Activated naive CD4-positive, alpha-beta T cell treated with anti-CD3 and anti-CD28 coated beads, Interleukin-2, amount 50 U/mL, for 72 hours (primary cell): ENCODE data around the gene ITPR2. TPM values are rescaled to one million over a fixed set of nuclear protein-coding genes. Genes with fewer than 3 reads are reported as not detected.
"Not testable (repeated sequence)": the region's sequence is repeated elsewhere in the genome, so short reads cannot be mapped to it uniquely, and the experiment has no call there.

ENCODE experiments used
- ATAC-seq, 2 donors: fragments of 150-1000 bp; cut with Tn5 transposase; 2 replicates each; pipeline ENCODE4 v1.10.0; 2021; ENCODE audit warnings: mild to moderate bottlenecking in 2 of 2, moderate library complexity in 2 of 2
- DNase-seq, 2 donors: peaks; one replicate each; pipeline ENCODE4 v3.0.0; 2021 to 2022; ENCODE audit warnings: low spot score in 2 of 2
- H3K27ac Mint-ChIP-seq, 2 donors: one replicate each; pipeline ENCODE4 v1.8.0; 2022; ENCODE audit warnings: mild to moderate bottlenecking in 2 of 2, mixed read lengths in 2 of 2
- H3K36me3 Mint-ChIP-seq, 2 donors: one replicate each; pipeline ENCODE4 v1.8.0; 2022; ENCODE audit warnings: mixed read lengths in 2 of 2
- H3K9me3 Mint-ChIP-seq, 2 donors: one replicate each; pipeline ENCODE4 v1.8.0; 2022; ENCODE audit warnings: mixed read lengths in 2 of 2
- total RNA-seq, 2 donors: library from RNA; stranded (reverse); gene quantifications; one replicate each; pipeline ENCODE4 v1.2.3, GENCODE V29; 2022

The ITPR2 gene
- total RNA-seq, 2 donors from 2014 or later = 44.6 to 46.1 TPM

DNA sequence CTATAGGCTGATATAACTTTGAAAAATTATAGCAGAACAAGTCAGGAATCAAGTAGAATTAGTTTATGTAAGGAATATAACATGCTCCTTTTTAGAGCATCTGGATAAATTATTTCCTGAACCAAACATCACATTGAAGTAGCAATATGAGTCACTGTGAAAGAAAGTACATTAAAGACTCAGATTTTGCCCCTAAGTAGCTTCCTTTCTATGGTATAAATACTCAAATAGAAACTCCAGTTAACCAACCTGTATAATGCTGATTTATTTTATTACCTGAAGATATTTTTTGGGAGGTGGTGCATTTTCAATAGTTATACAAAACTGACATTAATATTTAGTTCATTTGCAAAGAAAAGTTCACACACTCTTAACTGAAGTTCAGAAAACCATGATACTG, 312.1 kb downstream of the ITPR2 start:
- no peak overlapping the region for H3K27ac Mint-ChIP-seq
- peaks cover 18 to 22% of the 10 kb centered on the region in 2 donors for H3K36me3 Mint-ChIP-seq
- peaks cover 5 to 14% of the 10 kb centered on the region in 2 donors for H3K9me3 Mint-ChIP-seq
- ATAC-seq (peak in 1 of 2 donors; percentile 77), DNase-seq (no peak)

DNA sequence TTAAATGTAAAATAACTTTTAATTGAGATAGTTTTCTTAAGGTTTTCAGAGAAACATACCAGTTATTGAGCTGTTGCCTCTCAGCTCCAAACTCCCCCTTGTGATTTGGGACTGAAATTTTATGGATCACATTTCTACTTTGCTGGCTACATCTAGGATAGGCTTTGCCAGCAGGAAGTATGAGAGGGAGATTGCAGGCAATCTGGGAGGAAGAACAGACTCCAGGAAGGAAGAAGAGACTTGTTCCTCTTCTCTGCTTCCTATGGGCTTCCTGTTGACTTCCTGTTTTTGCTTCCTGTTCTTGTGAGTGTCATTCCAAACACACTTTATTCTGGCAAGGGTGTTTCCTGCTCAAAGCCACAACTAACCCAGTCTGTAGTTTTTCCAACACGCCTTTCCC, 312.9 kb downstream of the ITPR2 start:
- DNase-seq (no peak), ATAC-seq (no peak)
- peaks cover 0 to 9% of the 10 kb centered on the region in 2 donors for H3K9me3 Mint-ChIP-seq
- peaks cover 10 to 14% of the 10 kb centered on the region in 2 donors for H3K36me3 Mint-ChIP-seq
- no peak overlapping the region for H3K27ac Mint-ChIP-seq

DNA sequence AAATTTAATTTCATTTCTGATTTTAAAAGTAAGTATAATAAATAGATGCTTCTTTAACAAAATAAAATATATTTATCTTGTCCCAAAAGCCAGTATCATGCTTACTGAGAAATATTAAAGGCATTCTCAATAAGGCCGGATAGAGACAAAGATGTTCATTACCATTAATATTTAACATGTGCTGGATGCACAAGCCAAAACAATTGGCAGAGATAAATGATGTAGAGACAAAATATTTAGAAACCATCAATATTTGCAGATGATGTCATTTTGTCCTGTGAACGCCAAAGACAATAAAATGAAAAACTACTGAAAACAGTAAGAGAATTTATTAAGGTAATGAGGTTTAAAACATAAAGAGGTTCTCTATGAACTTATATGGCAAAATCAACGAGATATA, 313.5 kb downstream of the ITPR2 start:
- DNase-seq = no peak
- no peak for ATAC-seq
- Mint-ChIP-seq H3K36me3 (peaks cover 10 to 13% of the 10 kb centered on the region in 2 donors), H3K27ac (no peak overlapping the region), H3K9me3 (peaks cover 0 to 9% of the 10 kb centered on the region in 2 donors)

DNA sequence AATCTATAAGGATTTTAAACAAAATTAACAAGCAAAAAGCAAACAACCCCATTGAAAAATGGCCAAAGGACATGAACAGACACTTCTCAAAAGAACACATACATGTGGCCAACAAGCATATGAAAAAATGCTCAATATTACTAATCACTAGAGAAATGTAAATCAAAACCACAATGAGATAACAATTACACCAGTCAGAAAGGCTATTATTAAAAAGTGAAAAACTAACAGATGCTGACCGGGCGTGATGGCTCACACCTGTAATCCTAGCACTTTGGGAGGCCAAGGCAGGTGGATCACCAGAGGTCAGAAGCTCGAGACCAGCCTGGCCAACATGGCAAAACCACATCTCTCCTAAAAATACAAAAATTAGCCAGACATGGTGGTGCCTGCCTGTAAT, 315.7 kb downstream of the ITPR2 start:
- H3K27ac Mint-ChIP-seq, H3K9me3 Mint-ChIP-seq, ATAC-seq, DNase-seq, H3K36me3 Mint-ChIP-seq: not testable (repeated sequence)

DNA sequence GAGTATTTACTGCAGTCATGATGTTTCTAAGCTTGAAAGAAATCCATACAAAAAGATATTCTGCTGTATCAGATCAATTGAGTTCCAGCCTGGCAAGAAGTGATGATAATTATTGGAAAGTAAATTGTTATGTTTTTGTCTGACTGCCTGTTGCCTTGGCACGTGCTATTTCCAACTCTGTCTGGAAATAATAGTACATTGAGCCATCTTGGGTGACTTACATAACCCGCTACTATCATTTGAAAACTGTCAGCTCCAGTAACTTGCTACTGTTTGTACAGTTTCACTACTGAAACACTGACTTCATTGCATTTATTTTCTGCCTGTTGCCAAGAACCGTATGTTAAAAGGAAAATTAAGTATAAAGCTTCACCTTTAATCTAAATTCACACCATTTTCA, 318.6 kb downstream of the ITPR2 start:
- Mint-ChIP-seq H3K27ac (no peak overlapping the region), H3K9me3 (no peaks in the 10 kb centered on the region), H3K36me3 (peaks cover 0 to 6% of the 10 kb centered on the region in 2 donors)
- DNase-seq (no peak), ATAC-seq (peak in 1 of 2 donors; percentile 53)

DNA sequence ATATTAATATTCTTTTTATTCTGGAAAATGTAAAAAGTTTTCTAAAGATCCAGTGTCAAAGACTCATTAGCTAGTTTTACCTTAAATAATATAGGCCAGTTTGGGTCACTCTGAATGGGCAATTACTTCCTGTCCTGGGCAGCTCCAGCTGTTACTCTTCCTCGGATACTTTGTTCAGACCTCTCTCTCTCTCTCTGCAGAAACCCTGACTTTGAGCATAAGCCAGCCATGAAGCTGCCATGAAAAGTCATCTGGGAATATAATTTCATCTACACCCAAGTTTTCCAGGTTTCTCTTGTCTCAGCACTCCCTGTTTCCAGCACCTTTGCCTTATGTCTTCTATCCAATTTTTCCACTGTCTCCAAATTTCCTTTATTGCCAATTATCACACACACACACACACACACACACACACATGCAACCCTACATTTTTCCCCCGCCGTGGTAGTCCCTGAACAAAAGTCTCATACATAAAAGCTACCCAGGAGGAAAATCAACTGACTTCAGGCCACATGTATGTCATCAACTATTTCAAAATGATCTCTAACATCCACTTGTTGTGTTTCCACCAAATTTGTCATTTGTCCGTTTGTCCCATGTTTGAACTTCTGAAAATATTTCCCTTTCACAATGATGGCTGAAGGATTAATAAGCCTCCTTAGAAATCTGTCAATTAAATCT, 319.5 kb downstream of the ITPR2 start:
- no peaks in the 10 kb centered on the region for H3K9me3 Mint-ChIP-seq
- ATAC-seq = no peak
- peaks cover 0 to 6% of the 10 kb centered on the region in 2 donors for H3K36me3 Mint-ChIP-seq
- H3K27ac Mint-ChIP-seq = no peak overlapping the region
- no peak for DNase-seq

DNA sequence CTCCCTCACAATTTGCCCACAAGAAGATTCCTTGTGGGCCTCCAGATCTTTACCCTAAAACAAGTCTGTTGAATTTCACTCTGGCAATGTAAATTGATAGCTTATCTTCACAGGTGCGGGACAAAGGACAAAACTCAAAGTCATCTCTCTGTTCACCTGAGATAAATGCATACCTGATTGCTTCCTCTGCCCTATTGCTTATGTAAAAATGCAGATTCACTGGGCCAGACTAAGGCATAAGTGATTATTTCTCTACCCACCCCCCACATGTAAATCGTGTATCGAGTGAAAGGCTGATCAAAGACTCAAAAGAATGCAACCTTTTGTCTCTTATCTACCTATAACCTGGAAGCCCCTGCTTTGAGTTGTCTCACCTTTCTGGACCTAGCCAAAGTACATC, 320.8 kb downstream of the ITPR2 start:
- ATAC-seq (no peak), DNase-seq (no peak)
- Mint-ChIP-seq H3K36me3 (no peaks in the 10 kb centered on the region), H3K27ac (no peak overlapping the region), H3K9me3 (no peaks in the 10 kb centered on the region)

DNA sequence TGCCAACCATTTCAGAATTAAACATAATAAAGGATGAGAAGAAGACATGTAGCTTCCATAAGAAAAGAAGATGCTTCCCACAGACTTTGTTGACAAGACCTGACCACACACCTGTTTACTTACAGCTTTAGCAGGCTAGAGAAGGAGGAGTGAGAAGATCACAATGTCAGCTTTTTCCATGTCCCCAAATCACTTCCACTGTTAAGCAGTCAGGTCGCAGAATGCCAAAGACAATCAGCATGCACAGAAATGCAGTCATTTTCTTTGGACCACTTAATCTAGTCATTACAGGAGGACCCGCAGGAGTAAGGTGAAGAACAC, 322.7 kb downstream of the ITPR2 start:
- Mint-ChIP-seq H3K27ac (no peak overlapping the region), H3K9me3 (no peaks in the 10 kb centered on the region), H3K36me3 (peaks cover 0 to 2% of the 10 kb centered on the region in 2 donors)
- DNase-seq = no peak
- no peak for ATAC-seq

DNA sequence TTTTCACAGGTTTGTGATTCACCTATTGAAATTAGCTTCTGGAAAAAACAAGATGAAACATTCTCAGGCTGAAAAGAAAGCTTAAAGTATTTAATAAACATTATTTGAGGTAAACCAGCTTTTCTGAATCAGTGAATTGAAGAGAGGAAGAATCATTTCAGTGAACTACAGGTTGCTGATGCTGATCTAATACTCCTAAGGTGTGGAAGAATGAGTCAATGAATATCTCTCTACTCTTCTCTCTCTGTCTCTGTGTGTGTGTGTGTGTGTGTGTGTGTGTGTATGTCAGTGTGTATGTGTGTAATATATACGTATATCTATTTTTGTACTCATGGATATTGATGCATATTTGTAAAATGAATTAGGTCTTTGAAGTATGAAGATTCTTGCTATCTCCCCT, 325.4 kb downstream of the ITPR2 start:
- DNase-seq = no peak
- peaks cover 0 to 5% of the 10 kb centered on the region in 2 donors for H3K36me3 Mint-ChIP-seq
- ATAC-seq = no peak
- H3K9me3 Mint-ChIP-seq = no peaks in the 10 kb centered on the region
- H3K27ac Mint-ChIP-seq = no peak overlapping the region

DNA sequence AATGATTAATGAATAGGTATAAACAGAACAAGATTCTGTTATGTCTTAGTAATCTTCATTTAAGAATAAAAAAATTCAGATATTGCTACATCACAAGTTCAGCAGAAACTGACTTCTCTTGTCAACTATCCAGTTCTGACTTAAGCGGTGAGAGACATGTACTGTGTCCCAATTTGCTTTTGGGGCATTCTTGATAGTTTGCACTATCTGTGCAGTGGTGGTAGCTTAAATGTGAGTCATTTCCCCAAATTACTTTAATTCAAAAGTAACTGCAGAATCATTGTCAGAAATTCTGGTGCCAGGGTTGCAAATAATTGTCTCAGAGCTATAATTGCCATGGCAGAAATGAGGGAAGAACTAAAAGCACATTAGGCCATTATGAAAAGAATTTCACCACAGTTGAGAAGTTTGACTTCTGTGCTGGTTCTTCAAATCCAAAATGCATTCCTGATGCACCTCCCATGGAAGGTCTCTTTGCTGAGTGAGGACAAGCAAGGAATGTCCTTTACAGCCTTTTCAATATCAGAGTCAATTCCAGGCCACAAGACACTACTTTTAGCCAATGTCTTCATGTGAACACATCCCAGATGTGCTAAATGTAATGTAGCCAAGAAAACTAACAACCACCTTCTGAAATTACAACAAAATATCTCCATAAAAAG, 332.9 kb downstream of the ITPR2 start:
- Mint-ChIP-seq H3K27ac (no peak overlapping the region), H3K36me3 (peaks cover 0 to under 1% of the 10 kb centered on the region in 2 donors), H3K9me3 (no peaks in the 10 kb centered on the region)
- no peak for ATAC-seq
- no peak for DNase-seq

DNA sequence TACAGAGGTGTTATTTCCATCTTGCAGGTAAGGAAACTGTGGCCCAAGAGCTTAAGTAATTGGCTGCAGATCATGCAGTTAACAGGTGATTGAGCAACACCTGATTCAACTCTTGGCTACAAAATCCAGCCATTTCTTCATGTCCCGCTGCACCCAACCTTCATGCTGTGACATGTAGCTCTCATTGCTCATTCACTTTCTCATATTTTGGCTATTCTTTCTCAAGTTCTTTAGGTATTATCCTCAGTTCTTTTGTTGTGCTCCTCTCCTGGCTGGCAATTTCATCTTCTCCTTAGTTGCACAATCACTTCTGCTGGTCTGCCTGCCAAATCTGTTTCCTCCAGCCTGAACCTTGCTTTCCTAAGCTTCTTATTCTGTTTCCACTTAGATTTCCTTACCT, 336.8 kb downstream of the ITPR2 start:
- no peaks in the 10 kb centered on the region for H3K9me3 Mint-ChIP-seq
- H3K27ac Mint-ChIP-seq = no peak overlapping the region
- H3K36me3 Mint-ChIP-seq = peaks cover 6 to 9% of the 10 kb centered on the region in 2 donors
- no peak for ATAC-seq
- DNase-seq = no peak

DNA sequence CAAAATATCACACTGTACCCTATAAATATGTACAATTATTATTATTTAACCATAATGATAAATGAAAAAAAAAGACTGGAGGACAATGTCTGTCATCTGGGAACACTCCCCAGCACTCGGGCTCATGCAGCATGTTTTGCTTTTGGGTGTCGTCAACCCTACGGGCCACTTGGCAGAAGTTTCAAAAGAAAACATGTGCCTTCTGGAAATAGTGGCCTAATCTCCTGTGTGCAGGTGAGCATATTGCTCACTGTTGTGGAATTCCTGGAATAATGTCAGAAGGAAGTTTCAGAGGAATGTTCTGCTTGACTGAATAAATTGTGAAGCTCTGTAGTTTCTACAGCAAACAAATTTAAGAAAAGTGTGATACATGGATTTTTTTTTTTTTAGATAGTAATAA, 339.3 kb downstream of the ITPR2 start:
- Mint-ChIP-seq H3K36me3 (peaks cover 15 to 17% of the 10 kb centered on the region in 2 donors), H3K9me3 (no peaks in the 10 kb centered on the region), H3K27ac (no peak overlapping the region)
- ATAC-seq (no peak), DNase-seq (no peak)

DNA sequence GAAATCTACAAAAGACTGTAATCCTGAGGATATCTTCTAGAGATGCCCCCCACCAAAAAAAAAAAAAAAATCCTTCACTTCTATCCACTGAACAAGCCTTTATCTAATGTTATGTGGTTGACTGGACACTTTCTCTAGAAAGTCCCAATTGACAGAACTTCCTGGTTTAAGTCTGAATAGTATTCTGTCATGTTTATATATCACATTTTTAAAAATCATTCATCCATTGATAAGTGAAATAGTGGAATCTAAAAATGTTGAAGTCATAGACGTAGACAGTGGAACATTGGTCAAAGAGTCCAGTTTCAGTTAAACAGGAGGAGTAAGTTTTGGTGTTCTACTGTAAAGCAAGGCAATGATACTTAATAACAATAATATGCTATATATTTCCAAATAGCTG, 340.6 kb downstream of the ITPR2 start:
- Mint-ChIP-seq H3K27ac (no peak overlapping the region), H3K36me3 (peaks cover 15 to 17% of the 10 kb centered on the region in 2 donors), H3K9me3 (no peaks in the 10 kb centered on the region)
- DNase-seq (no peak), ATAC-seq (no peak)

DNA sequence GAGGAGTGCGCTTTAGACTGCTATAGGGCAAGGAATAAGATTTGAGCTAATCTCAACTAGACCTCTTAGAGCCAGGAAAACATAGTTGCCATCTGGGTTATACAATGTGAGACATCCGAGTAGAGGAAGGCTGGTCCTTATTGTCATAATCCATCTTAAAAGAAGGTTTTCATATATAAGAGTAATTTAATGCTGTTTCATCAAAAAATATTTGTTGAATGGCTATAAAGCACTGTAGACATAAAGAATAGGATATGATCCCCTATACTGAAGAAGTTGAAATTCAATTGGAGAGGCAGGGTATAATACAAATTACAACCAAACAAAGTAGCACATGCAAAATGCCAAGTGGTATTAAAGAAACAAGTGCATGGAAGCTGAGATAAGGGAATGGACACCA, 343.1 kb downstream of the ITPR2 start:
- peaks cover 15 to 25% of the 10 kb centered on the region in 2 donors for H3K36me3 Mint-ChIP-seq

DNA sequence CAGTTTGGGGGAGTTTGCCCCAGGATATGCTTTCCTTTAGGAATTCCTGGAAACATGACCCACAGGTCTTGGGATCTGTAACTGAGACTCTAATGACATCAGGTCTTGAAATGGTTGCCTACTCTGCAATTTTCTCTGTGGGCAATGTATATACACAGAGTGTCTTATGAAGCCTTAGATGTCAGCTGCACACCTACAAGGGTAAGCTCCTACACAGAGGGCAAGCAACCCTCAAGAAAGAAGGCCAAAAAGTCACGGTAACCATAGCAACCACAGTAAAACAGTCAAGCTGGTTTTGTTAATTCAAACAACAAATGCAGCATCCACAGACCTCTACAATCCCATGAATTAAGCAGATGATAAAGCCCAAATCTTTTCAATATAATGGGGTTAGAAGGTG, 344.6 kb downstream of the ITPR2 start:
- Mint-ChIP-seq H3K9me3 (no peaks in the 10 kb centered on the region), H3K27ac (no peak overlapping the region), H3K36me3 (peaks cover 15 to 25% of the 10 kb centered on the region in 2 donors)
- no peak for DNase-seq
- no peak for ATAC-seq

More for the DNA sequence above, 343.1 kb downstream of the ITPR2 start:
- ATAC-seq (no peak), DNase-seq (no peak)
- Mint-ChIP-seq H3K27ac (no peak overlapping the region), H3K9me3 (no peaks in the 10 kb centered on the region)

DNA sequence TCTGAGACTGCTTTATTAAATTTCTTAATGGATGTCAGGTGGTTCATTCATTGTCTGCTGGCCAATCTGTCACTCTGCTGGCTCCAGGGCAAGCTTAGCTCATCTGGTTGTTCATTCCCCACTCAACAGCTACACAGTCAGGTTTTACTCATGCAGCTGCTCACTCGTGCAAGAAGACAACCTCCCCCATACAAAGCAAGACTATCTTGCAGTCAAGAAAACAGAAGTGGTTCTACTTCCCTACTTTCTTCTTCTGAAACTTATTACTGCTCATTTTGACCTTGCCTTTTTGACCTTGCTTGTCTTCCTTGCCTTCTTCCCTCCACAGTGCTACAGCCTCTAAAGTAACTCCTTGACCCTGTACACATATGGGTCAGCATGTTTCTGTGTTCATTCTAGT, 359.7 kb downstream of the ITPR2 start:
- ATAC-seq (no peak), DNase-seq (no peak)
- Mint-ChIP-seq H3K36me3 (peaks cover 21 to 36% of the 10 kb centered on the region in 2 donors), H3K27ac (no peak overlapping the region), H3K9me3 (no peaks in the 10 kb centered on the region)

DNA sequence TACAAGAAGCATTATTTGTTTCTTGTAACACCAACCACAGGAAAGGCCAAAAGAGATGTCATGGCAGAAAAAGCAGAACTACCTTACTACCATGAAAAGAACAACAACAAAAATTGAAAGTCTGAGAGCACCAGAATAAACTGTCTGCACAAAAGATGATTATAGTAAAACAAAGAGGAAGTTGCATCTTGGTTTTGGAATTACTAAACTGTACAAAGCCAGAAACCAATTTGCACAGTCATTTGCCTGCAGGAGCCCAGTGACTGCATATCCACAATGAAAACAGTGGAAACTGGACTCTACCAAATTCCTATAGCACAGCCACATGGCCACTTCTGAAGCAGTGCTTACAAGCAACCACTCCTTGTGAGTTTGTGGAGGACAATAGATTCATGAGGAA, 361.4 kb downstream of the ITPR2 start:
- Mint-ChIP-seq H3K9me3 (no peaks in the 10 kb centered on the region), H3K27ac (peak overlapping the region; percentile 8 to 63), H3K36me3 (peaks cover 21 to 36% of the 10 kb centered on the region in 2 donors)
- DNase-seq = peak in 1 of 2 donors; percentile 11
- ATAC-seq = peak; percentile 47 to 94
